ENCODE data around the gene HIP1R.
A peak's percentile ranks its signal among the peaks of the same experiment; 100 is the strongest.

HIP1R gene

DNA sequence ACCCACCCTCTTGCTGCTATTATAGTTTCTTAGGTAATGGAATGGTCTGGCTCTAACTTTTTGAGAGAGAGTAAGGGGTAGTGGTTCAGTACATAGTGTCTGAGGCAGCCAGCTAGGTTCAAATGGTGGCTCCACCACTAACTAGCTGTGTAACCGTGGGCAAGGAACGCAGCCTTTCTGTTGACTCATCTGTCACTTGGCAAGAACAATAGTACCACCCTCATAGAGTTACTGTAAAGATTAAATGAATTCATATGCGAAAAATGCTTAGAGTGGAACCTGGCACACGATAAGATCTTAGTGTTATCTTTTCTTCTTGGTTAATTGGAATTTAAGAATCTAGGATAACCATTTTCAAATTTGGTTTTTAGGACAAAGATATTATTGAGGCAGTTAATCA lies 46.9 kb upstream of the HIP1R start:
- ATAC-seq: peak; percentile 75
- TF ChIP-seq, protein P1, sequence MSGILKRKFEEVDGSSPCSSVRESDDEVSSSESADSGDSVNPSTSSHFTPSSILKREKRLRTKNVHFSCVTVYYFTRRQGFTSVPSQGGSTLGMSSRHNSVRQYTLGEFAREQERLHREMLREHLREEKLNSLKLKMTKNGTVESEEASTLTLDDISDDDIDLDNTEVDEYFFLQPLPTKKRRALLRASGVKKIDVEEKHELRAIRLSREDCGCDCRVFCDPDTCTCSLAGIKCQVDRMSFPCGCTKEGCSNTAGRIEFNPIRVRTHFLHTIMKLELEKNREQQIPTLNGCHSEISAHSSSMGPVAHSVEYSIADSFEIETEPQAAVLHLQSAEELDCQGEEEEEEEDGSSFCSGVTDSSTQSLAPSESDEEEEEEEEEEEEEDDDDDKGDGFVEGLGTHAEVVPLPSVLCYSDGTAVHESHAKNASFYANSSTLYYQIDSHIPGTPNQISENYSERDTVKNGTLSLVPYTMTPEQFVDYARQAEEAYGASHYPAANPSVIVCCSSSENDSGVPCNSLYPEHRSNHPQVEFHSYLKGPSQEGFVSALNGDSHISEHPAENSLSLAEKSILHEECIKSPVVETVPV (CRISPR knock-in tag; IDR thresholded peaks at IDR 0.05): no peak
- TF ChIP-seq ZNF8 (CRISPR knock-in tag; IDR thresholded peaks at IDR 0.05) (no peak), ZFP3 (CRISPR knock-in tag; IDR thresholded peaks at IDR 0.05) (no peak), OSR1 (CRISPR knock-in tag; IDR thresholded peaks at IDR 0.05) (no peak), TCF4 (CRISPR knock-in tag; IDR thresholded peaks at IDR 0.05; ENCODE audit: borderline replicate concordance) (no peak), ZC3H10 (CRISPR knock-in tag; IDR thresholded peaks at IDR 0.05) (no peak)
- TF ChIP-seq, protein P2, sequence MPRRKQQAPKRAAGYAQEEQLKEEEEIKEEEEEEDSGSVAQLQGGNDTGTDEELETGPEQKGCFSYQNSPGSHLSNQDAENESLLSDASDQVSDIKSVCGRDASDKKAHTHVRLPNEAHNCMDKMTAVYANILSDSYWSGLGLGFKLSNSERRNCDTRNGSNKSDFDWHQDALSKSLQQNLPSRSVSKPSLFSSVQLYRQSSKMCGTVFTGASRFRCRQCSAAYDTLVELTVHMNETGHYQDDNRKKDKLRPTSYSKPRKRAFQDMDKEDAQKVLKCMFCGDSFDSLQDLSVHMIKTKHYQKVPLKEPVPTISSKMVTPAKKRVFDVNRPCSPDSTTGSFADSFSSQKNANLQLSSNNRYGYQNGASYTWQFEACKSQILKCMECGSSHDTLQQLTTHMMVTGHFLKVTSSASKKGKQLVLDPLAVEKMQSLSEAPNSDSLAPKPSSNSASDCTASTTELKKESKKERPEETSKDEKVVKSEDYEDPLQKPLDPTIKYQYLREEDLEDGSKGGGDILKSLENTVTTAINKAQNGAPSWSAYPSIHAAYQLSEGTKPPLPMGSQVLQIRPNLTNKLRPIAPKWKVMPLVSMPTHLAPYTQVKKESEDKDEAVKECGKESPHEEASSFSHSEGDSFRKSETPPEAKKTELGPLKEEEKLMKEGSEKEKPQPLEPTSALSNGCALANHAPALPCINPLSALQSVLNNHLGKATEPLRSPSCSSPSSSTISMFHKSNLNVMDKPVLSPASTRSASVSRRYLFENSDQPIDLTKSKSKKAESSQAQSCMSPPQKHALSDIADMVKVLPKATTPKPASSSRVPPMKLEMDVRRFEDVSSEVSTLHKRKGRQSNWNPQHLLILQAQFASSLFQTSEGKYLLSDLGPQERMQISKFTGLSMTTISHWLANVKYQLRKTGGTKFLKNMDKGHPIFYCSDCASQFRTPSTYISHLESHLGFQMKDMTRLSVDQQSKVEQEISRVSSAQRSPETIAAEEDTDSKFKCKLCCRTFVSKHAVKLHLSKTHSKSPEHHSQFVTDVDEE (CRISPR knock-in tag; IDR thresholded peaks at IDR 0.05): no peak

DNA sequence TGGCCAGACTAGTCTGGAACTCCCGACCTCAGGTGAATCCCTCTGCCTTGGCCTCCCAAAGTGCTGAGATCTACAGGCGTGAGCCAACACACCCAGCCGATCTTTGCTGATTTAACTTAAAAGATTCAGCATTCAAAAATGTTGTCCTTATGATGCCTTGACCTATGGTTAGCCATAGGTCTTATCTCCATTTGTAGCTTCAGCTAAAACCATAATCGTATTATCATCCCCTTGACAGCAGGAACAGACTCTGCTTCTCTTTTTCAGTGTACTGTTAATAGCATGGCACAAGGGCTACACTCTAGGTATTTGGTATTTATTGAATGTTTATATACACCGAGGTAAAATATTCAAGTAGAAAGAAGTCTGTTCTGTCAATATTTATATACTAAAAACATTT lies 45.6 kb upstream of the HIP1R start:
- no peak for ATAC-seq
- no peak for TF ChIP-seq ZNF8 (CRISPR knock-in tag; IDR thresholded peaks at IDR 0.05)
- TF ChIP-seq ARNTL (CRISPR knock-in tag; IDR thresholded peaks at IDR 0.05; ENCODE audit: borderline replicate concordance, low read depth): no peak
- TF ChIP-seq PPARA (CRISPR knock-in tag; IDR thresholded peaks at IDR 0.05; ENCODE audit: borderline replicate concordance): no peak
- TF ChIP-seq, protein P3, sequence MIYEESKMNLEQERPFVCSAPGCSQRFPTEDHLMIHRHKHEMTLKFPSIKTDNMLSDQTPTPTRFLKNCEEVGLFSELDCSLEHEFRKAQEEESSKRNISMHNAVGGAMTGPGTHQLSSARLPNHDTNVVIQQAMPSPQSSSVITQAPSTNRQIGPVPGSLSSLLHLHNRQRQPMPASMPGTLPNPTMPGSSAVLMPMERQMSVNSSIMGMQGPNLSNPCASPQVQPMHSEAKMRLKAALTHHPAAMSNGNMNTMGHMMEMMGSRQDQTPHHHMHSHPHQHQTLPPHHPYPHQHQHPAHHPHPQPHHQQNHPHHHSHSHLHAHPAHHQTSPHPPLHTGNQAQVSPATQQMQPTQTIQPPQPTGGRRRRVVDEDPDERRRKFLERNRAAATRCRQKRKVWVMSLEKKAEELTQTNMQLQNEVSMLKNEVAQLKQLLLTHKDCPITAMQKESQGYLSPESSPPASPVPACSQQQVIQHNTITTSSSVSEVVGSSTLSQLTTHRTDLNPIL (CRISPR knock-in tag; IDR thresholded peaks at IDR 0.05; ENCODE audit: low read depth): no peak
- TF ChIP-seq, protein P1 (CRISPR knock-in tag; IDR thresholded peaks at IDR 0.05): no peak
- TF ChIP-seq RARB (CRISPR knock-in tag; IDR thresholded peaks at IDR 0.05): no peak
- TF ChIP-seq SNAI2 (CRISPR knock-in tag; IDR thresholded peaks at IDR 0.05): no peak
- TF ChIP-seq ZC3H10 (CRISPR knock-in tag; IDR thresholded peaks at IDR 0.05): no peak
- TF ChIP-seq CSDC2 (CRISPR knock-in tag; IDR thresholded peaks at IDR 0.05): no peak
- TF ChIP-seq, protein P2 (CRISPR knock-in tag; IDR thresholded peaks at IDR 0.05): no peak
- TF ChIP-seq, protein P4, sequence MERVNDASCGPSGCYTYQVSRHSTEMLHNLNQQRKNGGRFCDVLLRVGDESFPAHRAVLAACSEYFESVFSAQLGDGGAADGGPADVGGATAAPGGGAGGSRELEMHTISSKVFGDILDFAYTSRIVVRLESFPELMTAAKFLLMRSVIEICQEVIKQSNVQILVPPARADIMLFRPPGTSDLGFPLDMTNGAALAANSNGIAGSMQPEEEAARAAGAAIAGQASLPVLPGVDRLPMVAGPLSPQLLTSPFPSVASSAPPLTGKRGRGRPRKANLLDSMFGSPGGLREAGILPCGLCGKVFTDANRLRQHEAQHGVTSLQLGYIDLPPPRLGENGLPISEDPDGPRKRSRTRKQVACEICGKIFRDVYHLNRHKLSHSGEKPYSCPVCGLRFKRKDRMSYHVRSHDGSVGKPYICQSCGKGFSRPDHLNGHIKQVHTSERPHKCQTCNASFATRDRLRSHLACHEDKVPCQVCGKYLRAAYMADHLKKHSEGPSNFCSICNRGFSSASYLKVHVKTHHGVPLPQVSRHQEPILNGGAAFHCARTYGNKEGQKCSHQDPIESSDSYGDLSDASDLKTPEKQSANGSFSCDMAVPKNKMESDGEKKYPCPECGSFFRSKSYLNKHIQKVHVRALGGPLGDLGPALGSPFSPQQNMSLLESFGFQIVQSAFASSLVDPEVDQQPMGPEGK (CRISPR knock-in tag; IDR thresholded peaks at IDR 0.05; ENCODE audit: borderline replicate concordance): no peak
- no peak for TF ChIP-seq BACH2 (CRISPR knock-in tag; IDR thresholded peaks at IDR 0.05; ENCODE audit: borderline replicate concordance)
- no peak for TF ChIP-seq ZFP30 (CRISPR knock-in tag; IDR thresholded peaks at IDR 0.05)
- no peak for TF ChIP-seq OSR1 (CRISPR knock-in tag; IDR thresholded peaks at IDR 0.05)
- TF ChIP-seq, protein P5, sequence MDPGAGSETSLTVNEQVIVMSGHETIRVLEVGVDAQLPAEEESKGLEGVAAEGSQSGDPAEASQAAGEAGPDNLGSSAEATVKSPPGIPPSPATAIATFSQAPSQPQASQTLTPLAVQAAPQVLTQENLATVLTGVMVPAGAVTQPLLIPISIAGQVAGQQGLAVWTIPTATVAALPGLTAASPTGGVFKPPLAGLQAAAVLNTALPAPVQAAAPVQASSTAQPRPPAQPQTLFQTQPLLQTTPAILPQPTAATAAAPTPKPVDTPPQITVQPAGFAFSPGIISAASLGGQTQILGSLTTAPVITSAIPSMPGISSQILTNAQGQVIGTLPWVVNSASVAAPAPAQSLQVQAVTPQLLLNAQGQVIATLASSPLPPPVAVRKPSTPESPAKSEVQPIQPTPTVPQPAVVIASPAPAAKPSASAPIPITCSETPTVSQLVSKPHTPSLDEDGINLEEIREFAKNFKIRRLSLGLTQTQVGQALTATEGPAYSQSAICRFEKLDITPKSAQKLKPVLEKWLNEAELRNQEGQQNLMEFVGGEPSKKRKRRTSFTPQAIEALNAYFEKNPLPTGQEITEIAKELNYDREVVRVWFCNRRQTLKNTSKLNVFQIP (CRISPR knock-in tag; IDR thresholded peaks at IDR 0.05; ENCODE audit: borderline replicate concordance, low read depth): no peak
- no peak for TF ChIP-seq ZNF70 (CRISPR knock-in tag; IDR thresholded peaks at IDR 0.05)
- TF ChIP-seq ZNF565 (CRISPR knock-in tag; conservative IDR thresholded peaks at IDR 0.05; ENCODE audit: low read depth): no peak
- no peak for TF ChIP-seq ZFP3 (CRISPR knock-in tag; IDR thresholded peaks at IDR 0.05)
